NCI-H1436 (cell line): ENCODE results near the gene KCTD4.
"Not testable (repeated sequence)": the region's sequence is repeated elsewhere in the genome, so short reads cannot be mapped to it uniquely, and the experiment has no call there.

ENCODE experiments used
- DNase-seq: peaks from one replicate; lab custom pipeline; 2025; lab: John Stamatoyannopoulos, UW

KCTD4 gene

DNA sequence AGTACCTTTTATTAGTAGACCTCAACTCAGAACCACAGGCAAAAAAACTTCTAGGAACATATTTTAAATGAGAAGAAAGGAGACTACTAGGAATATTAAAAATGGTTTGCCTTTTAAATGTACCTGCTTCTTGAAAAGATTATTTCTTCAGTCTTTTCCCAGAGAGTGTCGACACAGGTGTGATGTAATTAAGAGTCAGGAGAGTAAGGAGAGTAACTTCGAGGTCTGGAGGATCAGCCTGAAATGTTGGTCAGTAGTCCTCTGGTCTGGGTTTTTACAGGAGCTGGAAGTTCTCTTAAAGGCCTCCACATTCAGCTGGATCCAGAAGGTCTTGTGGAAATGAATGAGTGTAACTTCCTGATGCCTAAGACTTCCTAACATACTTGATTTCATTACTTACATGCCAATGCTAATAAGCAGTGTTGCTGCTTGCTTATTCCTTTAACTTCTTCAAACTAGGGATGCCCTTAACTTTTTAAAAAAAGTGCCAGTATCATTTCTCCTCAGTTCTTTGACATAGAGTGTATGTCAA is at the start of gene KCTD4:
KCTD4 (minus strand) TSS at position 345 of the 532 bp plus-strand sequence. CDS start 6,478 bp downstream, outside the sequence.
- no peak for DNase-seq

DNA sequence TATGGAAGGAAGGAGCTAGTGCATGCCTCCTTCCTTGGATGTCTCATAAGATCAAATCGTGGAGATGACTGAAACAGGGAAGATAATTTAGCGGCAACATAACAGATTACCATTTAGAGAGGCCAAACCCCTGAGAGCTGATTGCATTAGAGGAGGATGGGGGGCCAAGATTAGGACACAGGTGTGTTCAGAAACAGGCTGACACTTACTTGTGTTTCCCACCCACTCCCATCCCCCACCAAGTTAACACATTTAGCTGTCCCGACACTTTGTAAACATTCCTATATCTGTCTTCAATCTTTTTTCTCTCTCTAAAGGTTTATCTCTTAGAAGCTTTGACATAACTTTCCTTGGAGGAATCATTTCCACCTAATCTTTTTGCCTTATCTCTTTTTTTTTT is 48.8 kb upstream of the KCTD4 start:
- no peak for DNase-seq

DNA sequence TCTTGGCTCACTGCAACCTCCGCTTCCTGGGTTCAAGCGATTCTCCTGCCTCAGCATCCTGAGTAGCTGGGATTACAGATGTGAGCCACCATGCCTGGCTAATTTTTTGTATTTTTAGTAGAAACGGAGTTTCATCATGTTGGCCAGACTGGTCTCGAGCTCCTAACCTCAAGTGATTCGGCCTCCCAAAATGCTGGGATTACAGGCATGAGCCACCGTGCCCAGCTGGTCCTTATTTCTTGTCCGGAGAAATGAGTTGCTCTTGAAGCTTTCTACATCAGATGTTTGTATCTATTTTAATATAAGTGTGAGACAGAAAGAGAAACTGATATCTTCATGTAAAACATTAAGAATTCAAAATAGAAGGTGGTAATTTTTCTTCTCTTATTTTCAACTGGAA is 43.9 kb upstream of the KCTD4 start:
- DNase-seq = not testable (repeated sequence)

DNA sequence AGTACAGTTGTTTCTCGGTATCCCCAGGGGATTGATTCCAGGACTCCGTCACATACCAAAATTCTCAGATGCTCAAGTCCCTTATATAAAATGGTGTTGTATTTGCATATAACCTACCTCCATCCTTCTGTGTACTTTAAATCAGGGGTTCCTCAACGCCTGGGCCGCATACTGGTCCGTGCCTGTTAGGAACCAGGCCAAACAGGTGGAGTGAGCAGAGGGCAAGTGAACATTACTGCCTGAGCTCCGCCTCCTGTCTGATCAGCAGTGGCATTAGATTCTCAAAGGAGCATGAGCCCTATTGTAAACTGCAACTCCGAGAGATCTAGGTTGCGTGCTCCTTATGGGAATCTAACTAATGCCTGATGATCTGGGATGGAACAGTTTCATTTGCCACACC is 42.2 kb upstream of the KCTD4 start:
- no peak for DNase-seq

DNA sequence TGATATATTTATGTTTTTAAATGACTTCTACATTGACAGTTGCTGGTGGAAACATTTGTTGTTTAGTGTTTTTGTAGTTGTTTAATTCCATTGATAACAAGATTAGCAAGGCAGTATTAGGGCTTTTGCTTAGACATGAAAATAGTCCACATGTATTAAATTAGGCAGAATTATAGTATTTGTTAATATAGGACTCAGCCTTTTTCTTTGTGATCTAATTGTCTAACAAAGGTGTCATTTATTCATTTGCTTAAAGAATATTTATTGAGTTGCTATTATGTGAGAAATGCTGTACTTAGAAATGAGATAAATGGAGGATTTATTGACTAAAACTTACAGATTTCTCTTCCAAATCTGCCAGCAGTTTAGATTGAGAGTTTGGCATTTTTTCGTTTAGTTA is 41.7 kb upstream of the KCTD4 start:
- no peak for DNase-seq

DNA sequence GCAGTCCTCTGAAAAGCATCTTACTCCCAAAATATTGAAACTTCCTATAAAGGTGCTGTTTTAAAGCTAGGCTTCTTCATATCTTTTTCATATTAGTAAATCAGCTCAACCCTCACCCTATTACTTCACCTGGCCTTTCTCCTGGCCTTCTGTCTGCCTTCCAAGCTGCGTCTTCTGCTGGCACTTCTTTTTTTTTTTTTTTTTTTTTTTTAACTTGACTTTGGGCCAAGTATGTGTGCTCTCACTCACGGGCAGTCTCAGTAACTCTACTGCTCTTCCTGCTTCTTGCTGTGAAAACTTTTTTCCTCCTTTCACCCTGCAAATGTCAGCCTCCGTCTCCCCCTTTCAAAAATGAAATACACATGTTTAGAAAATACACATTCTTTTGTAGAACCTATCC is 41.2 kb upstream of the KCTD4 start:
- no peak for DNase-seq

DNA sequence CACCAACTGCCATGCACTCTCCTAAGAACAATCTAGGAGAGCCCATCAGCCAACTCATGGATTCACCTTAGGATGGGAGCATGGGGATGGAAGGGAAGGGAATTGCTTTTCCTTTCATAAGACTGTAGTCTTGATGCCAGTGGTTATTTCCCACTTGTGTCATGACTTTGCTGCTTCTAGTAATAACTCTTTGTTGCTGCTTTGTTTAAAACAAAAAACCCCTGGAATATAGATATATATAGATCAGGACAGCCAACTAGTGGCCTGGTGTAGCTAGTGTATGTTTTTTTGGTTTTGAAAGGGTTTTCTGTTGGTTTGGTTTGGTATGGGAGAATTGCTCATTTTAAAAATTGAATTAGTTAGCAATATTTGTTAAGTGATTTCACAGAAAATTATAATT is 39.3 kb upstream of the KCTD4 start:
- DNase-seq = no peak

DNA sequence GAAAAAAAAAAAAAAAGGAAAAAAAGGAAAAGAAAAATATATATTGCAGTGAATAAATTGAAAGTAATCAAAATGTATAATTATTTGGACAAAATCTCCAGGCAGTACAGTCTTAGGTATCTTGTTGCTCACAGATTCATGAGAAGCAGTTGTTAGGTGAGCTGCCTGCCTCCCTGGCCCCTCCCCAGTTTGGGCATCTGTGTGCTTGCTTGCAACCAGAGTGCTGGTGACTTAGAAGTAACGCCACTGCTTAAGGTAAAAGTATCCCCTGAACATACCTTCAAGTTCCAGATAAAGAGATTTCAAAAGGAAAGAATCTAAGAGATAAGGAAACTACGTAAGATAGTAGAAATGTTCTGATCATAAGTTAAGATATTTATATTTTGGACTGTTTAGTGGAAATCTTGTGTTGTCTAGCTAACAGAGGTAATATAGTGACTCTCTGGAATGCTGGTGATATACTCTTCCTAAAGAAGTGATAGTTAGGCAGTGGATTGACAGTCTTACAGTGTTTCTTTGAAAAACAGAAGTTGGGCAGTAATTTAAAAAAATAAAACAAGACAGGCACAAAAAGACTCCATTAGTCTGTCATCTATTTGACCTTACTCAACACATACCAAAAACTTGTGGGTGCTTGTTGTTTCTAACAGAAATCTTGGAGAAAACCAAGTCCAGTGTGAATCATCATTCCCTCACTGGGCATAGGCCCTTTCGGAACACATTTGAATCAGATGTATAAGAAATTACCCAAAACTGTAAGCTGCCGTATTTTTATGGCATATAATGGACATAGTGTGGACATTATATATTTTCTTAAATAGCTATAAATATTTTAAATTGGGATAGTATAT is 38.3 kb upstream of the KCTD4 start:
- no peak for DNase-seq

DNA sequence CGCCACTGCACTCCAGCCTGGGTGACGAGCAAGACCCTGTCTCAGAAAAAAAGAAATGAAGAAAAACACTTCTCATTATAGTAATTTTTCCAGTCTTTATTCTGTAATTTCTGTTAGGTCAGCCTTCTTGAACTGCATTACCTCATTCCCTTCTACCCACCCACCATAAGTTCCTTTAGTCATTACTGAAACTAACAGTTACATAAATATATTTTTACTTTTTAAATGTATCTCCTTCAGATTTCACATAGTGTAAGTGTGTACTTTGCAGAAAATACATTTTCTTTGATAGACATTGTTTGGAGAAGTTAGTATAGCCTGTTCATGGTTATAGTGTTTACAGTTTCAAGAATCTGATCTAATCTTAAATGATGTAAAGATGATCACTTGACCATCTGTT is 31.7 kb upstream of the KCTD4 start:
- DNase-seq = no peak

DNA sequence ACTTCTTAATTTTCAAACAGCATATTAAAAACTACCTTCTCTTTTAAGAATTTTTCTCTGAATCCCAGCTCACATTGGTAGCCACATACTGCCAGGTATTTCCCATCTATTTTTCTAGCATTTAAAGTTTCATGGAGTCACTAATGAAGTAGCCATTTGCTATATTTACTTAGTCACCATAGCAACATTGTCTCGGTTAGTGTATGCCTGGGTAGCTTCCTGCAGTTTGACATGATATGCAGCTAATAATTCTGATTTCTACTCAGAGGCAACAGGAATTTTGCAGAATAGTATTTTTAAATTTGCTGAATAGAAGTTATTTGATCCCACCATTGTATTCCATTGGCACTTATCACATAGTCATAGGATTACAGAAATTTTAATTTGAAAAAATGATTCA is 30.9 kb upstream of the KCTD4 start:
- DNase-seq = no peak

DNA sequence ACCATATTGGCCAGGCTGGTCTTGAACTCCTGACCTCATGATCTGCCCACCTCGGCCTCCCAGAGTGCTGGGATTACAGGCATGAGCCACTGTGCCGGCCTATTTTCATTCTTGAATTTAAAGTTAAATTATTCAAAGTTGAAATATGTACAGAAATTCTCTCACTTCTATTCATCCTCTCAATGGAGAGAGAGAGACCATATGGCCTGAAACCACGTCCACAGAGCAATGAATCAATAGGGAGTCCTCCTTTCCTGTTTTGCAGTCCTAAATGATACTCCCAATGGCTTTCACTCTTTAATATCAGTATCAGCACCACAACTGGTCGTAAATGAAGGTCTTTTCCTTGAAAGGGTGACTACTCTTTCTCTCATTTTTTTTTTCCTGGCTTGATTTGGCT is 30.5 kb upstream of the KCTD4 start:
- DNase-seq = no peak

DNA sequence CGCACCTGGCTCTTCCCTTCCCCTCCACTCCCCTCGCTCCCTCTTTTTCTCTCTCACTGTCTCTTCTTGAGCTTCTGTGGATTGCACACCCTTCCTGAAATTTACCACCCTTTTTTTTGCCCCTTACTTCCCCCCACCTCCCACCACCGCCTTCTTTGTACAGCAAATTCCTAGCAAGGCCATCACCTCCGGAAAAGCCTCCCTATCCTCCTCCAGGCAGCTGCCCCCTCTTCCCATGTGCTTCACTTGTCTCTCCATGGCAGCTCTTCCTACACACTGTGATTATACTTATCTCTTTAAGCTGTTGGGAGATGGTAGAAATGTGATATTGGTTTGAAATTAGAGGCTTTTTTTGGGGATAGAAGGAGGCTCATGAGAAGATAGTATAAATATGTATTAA is 28.3 kb upstream of the KCTD4 start:
- no peak for DNase-seq

DNA sequence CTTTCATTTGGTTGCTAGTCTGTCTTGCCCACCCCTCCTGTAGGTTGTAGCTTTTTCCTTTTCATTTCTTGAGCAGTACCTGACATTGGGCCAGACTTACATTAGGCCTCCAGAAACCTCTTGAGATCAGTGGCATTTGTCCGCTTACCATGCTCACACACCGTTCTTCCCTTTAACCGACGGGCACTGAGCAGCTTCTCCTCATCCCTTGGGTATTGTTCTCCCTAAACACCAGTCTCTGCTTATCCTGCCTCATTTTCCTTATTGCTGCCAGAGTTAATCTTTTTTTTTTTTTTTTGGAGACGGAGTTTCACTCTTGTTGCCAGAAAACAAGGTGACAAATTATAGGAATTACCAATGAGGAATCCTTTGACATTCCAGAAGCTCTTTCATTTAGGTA is 27.2 kb upstream of the KCTD4 start:
- no peak for DNase-seq

DNA sequence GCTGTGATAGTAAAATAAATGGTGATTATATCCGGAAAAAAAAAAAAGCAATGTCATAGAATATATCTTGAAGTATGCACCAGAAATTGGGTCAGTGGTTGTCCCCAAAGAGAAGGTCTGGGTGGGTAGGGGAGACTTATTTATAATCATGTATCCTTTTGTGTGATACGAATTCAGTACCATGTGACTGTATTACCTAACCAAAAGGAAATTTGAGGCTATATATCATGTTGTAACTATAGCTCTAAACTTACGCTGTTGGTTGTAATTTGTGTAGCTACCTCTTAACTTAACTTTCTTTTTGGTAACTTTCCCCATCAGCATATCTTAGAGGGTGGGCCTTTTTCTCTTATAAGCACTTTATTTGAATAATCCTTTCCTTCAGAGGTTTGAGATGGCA is 25.2 kb upstream of the KCTD4 start:
- DNase-seq = no peak

DNA sequence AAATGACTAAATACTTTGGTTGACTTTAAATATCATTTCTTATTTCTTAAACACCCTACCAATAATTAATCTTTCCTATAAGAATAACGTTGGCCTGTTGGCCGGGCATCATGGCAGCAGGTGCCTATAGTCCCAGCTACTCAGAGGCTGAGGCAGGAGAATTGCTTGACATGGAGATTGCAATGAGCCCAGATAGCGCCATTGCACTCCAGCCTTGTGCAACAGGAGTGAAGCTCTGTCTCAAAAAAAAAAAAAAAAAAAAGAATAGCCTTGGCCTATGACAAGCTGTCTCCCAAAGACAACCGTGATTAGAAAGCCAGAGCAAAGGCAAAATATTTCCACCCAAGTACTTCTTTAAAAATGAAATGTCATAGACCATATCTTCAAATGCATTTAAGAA is 24.5 kb upstream of the KCTD4 start:
- DNase-seq = no peak

DNA sequence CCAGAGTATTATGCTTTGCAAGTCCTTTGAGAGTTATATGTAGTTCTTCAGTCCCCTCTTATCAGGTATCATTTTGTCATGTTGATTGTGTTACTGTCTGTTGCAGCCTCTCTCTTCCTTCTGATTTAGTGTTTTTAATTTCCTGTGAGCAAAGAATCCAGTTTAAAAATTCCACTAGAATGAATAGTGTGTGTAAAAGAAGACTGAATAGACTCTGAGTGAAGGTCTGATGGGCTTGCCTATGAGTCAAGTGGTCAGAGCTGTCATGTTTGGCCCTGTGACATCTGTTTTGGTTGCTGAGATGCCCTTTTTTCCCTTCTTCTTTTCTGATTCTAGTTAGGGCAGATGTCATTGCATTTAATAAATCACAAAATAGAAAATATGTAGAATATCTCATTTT is 23.3 kb upstream of the KCTD4 start:
- no peak for DNase-seq

DNA sequence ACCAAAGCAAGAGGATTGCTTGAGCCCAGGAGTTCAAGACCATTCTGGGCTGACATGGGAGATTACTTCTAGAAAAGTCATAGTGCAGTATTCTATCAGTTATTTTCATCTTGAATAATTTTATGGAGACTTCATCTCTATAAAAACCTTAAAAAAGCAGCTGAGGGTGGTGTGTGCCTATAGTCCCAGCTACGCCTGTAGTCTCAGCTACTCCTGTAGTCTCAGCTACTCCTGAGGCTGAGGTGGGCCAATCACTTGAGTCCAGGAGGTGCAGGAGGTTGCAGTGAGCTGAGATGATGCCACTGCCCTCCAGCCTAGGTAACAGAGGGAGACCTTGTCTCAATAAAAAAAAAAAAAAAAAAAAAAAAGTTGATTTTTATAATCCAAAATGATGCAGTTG is 22.1 kb upstream of the KCTD4 start:
- DNase-seq = no peak

DNA sequence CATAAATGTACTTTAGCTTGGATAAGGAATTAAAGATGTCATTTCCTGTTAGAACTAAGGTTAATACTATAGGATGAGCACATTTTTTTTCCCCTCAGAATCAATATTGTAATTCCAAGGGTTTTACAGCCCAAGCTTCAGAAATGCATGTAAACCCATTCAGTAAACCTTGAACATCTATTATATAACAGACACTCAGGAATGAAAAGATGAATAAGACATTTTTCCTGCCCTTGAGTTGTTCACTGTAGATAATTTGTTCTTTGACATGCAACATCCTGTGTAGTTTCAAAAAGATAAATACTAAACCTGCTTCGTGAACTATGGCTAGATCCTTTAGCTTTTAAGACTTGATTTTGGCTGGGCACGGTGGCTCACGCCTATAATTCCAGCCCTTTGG is 21.7 kb upstream of the KCTD4 start:
- no peak for DNase-seq

DNA sequence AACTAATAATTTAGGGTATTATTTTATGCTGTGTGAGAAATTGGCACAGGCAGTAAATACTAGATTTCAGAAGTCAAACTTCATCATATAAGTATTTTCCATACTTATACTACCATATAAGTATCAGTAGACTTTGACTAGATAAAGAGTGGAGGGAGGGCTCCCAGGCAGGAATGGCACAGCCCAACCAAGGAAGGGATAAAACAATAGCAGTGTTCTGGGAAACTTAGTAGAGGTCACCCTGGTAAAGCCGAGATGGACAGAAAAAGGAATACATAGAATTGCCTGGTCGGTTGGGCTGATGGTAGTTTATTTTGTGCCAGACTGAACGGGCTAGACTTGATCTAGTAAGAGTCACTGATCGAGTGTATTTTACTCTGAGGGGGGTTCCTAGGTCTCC is 19.6 kb upstream of the KCTD4 start:
- DNase-seq = no peak

DNA sequence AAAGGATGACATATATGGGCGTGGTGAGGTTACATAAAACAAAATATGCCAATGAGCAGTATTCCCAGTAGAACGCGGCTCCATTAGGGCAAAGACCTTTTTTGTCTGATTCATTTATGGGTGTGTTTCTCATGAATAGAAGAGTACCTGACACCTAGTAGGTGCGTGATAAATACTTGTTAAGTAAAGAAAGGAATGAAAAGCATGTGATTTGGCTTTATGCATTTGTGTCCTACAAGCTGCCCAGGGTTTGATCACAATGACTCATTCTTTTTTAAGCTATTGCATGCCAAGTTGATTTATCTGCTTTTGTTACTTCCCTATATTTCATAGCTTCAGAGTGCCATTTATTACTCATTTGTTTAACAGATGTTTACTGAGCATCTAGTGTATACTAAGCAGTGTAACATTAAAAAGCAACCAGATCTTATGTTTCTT is 19.1 kb upstream of the KCTD4 start:
- DNase-seq = no peak

DNA sequence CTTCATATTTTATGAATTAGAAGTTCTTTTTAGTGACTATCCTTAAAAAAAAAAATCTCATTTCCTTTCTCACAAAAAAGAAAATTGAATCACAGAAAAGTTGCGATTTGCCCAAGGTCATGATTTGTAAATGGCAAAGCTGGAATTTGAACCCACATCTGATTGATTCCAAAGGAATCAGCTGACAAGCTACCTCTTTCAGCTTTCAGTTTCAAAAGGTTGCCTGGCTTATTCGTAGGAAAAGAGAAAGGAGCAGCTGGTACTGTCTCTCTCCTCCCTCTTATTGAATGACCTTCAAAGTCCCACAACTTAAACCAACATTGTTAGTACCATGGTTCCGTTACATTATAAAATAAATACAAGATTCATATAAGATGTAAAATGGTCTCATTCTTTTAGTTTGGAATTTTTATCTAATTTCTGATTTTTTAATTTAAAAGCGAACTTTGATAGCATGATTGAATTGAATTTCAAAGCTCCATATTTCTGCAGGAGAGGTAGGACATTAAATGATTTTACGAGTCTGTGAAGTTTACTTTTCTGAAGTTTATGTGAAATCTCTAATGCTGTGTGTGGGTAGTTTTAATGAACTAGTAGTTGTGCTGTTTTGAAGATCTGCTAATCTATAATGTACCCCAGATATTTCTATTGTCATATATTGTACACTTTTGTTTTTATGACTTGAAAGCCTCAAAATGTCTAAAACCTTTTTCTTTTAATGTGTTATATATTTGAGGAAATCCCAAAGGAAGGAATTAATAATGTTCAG is 18.5 kb upstream of the KCTD4 start:
- DNase-seq = no peak

DNA sequence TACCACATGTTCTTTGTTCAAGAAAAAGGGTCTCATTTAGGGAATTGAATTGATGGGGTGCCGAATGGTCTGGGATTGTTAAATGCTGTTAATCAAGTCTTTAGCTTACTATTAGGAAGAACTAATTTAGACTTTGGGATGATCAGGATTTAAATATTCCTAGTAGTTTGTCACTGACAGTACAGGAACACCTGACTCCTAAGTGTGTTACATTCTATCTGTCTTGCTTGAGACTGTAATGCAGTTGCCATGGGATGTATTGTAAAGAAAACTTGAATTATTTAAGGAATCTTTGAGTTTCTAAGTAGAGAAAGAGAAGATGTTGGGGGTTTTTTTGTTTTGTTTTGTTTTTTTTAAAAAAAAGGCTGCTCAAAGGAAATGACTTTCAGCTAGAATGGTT is 17.8 kb upstream of the KCTD4 start:
- DNase-seq = no peak

DNA sequence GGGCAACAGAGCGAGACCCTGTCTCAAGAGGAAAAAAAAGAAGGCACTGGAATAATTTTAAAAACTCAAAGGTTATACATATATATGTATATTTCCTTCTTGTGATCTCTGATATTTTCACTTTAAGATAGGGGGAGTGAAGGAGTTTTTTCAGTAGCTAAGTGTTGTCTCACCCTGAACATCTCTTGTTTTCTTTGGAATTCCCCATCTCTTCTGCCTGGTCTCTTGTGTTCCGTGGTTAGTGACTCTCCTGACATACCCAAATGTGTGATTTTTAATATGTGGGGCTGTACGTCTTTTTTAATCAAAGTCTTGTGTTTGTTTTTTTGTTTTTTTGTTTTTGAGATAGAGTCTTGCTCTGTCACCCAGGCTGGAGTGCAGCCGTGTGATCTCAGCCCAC is 15.3 kb upstream of the KCTD4 start:
- DNase-seq = no peak
